Retina (tissue), 1 donor: ENCODE results near the gene CD38.
A peak's percentile ranks its signal among the peaks of the same experiment; 100 is the strongest.
"Not testable (repeated sequence)": the region's sequence is repeated elsewhere in the genome, so short reads cannot be mapped to it uniquely, and the experiment has no call there.

Experiments
- DNase-seq: peaks from one replicate; pipeline ENCODE4 v3.0.0-alpha.2; 2016

CD38 gene

GRCh38 chr4:15802497-15802896, 24.4 kb downstream of the CD38 start:
- not testable (repeated sequence) for DNase-seq

- DNase-seq, result peak; percentile 35
Observed at GRCh38 chr4:15805583-15806517, 27.7 kb downstream of the CD38 start.

GRCh38 chr4:15809058-15809457, 30.9 kb downstream of the CD38 start:
- DNase-seq, result no peak

- no peak for DNase-seq
Observed at GRCh38 chr4:15809466-15809865, 31.3 kb downstream of the CD38 start.

- DNase-seq, result no peak
Observed at GRCh38 chr4:15811703-15812337, 33.7 kb downstream of the CD38 start.

GRCh38 chr4:15832523-15833451, 54.7 kb downstream of the CD38 start:
- DNase-seq, result no peak

- DNase-seq, result no peak
Observed at GRCh38 chr4:15833801-15834200, 55.7 kb downstream of the CD38 start.

- DNase-seq, result no peak
Observed at GRCh38 chr4:15836362-15836761, 58.2 kb downstream of the CD38 start.

GRCh38 chr4:15837591-15837990, 59.5 kb downstream of the CD38 start:
- DNase-seq, result no peak

GRCh38 chr4:15841194-15841730, 63.1 kb downstream of the CD38 start:
- DNase-seq, result not testable (repeated sequence)

GRCh38 chr4:15847746-15848145, 69.6 kb downstream of the CD38 start:
- DNase-seq, result no peak

GRCh38 chr4:15848191-15848842, 70.2 kb downstream of the CD38 start:
- no peak for DNase-seq

- DNase-seq, result no peak
Observed at GRCh38 chr4:15851969-15852368, 73.8 kb downstream of the CD38 start.

- no peak for DNase-seq
Observed at GRCh38 chr4:15852524-15852923, 74.4 kb downstream of the CD38 start.

GRCh38 chr4:15853345-15853744, 75.2 kb downstream of the CD38 start:
- no peak for DNase-seq

GRCh38 chr4:15855804-15856475, 77.8 kb downstream of the CD38 start:
- no peak for DNase-seq

- not testable (repeated sequence) for DNase-seq
Observed at GRCh38 chr4:15861198-15861597, 83.1 kb downstream of the CD38 start.

- no peak for DNase-seq
Observed at GRCh38 chr4:15864651-15865566, 86.8 kb downstream of the CD38 start.

GRCh38 chr4:15868111-15868510, 90.0 kb downstream of the CD38 start:
- DNase-seq, result no peak

GRCh38 chr4:15868826-15869413, 90.8 kb downstream of the CD38 start:
- no peak for DNase-seq
